Nephron progenitor cell (in vitro differentiated cells): Measurements from ENCODE around the gene CFAP77.

Source experiments
- DNase-seq: peaks from one replicate; pipeline ENCODE4 v3.0.0; 2021
- H3K27ac Mint-ChIP-seq: 2 replicates; pipeline ENCODE4 v1.8.0; 2021; ENCODE audit warnings: mild to moderate bottlenecking, moderate library complexity, mixed read lengths
- H3K27me3 Mint-ChIP-seq: 2 replicates; pipeline ENCODE4 v1.8.0; 2021; ENCODE audit warnings: mild to moderate bottlenecking, low read depth, mixed read lengths; ENCODE audit not compliant: poor library complexity
- H3K36me3 Mint-ChIP-seq: 2 replicates; pipeline ENCODE4 v1.8.0; 2021; ENCODE audit warnings: low read depth, mixed read lengths
- H3K4me1 Mint-ChIP-seq: 2 replicates; pipeline ENCODE4 v1.8.0; 2021; ENCODE audit warnings: mixed read lengths
- H3K4me3 Mint-ChIP-seq: 2 replicates; pipeline ENCODE4 v1.8.0; 2021; ENCODE audit warnings: mild to moderate bottlenecking, moderate library complexity, mixed read lengths
- H3K9me3 Mint-ChIP-seq: 2 replicates; pipeline ENCODE4 v1.8.0; 2021; ENCODE audit warnings: mild to moderate bottlenecking, moderate library complexity, mixed read lengths
- TF ChIP-seq, protein P1 (sequence below): fragments of 200-600 bp; sonication (generic); IDR thresholded peaks from 2 replicates; pipeline ENCODE4 v1.5.0; 2021; ENCODE audit warnings: antibody characterized with exemption

The CFAP77 gene

DNA sequence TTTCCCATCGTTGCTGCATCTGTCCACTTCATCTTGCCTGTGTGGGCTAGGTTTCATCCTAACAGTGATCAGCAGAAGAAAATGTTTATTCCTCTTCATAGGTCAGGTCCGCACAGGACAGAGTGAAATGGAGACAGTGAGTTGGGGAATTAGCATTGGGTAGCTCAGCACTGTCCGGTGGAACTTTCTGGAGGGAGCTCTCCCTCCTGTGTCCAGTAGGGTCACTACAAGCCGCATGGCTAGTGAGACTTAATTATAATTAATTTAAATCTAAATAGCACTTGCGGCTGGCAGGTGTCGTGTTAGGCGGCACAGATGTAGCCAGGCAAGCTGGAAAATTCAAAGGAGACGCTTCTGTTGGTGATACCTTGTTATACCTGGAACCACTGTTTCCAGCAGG, 48.4 kb downstream of the CFAP77 start:
- Mint-ChIP-seq H3K27me3 (peaks cover 3% of the 10 kb centered on the region), H3K9me3 (no peaks in the 10 kb centered on the region), H3K27ac (no peak overlapping the region), H3K4me1 (peaks cover 53% of the 10 kb centered on the region), H3K4me3 (peak overlapping the region; percentile 56), H3K36me3 (no peaks in the 10 kb centered on the region)
- DNase-seq, result no peak
- TF ChIP-seq, protein P1, sequence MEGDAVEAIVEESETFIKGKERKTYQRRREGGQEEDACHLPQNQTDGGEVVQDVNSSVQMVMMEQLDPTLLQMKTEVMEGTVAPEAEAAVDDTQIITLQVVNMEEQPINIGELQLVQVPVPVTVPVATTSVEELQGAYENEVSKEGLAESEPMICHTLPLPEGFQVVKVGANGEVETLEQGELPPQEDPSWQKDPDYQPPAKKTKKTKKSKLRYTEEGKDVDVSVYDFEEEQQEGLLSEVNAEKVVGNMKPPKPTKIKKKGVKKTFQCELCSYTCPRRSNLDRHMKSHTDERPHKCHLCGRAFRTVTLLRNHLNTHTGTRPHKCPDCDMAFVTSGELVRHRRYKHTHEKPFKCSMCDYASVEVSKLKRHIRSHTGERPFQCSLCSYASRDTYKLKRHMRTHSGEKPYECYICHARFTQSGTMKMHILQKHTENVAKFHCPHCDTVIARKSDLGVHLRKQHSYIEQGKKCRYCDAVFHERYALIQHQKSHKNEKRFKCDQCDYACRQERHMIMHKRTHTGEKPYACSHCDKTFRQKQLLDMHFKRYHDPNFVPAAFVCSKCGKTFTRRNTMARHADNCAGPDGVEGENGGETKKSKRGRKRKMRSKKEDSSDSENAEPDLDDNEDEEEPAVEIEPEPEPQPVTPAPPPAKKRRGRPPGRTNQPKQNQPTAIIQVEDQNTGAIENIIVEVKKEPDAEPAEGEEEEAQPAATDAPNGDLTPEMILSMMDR, result no peak

DNA sequence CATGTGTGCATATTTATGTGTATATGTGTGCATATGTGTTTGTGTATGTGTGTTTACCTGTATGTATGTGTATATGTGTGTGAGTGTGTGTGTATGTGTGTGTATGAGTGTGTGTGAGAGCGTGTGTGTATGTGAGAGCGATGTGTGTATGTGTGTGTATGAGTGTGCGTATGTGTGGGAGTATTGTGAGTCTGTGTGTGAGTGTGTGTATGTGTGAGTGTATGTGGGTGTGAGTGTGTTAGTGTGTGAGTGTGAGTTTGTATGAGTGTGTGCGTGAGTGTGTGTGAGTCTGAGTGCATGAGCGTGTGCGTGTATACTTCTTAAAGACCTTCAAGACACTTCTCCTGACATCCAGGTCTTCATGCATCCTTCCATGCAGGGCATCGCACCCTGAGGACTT, 49.6 kb downstream of the CFAP77 start:
- Mint-ChIP-seq H3K27me3 (peaks cover 3% of the 10 kb centered on the region), H3K27ac (no peak overlapping the region), H3K4me1 (peaks cover 64% of the 10 kb centered on the region), H3K4me3 (no peak overlapping the region), H3K36me3 (no peaks in the 10 kb centered on the region), H3K9me3 (no peaks in the 10 kb centered on the region)
- TF ChIP-seq, protein P1, result no peak
- no peak for DNase-seq

- peaks cover 5% of the 10 kb centered on the region for H3K27me3 Mint-ChIP-seq
- no peak for DNase-seq
- H3K36me3 Mint-ChIP-seq, result no peaks in the 10 kb centered on the region
- TF ChIP-seq, protein P1, result no peak
- H3K27ac Mint-ChIP-seq, result no peak overlapping the region
- no peaks in the 10 kb centered on the region for H3K9me3 Mint-ChIP-seq
- peaks cover 66% of the 10 kb centered on the region for H3K4me1 Mint-ChIP-seq
- no peak overlapping the region for H3K4me3 Mint-ChIP-seq
Observed at GRCh38 chr9:132460240-132460639, 50.2 kb downstream of the CFAP77 start.

DNA sequence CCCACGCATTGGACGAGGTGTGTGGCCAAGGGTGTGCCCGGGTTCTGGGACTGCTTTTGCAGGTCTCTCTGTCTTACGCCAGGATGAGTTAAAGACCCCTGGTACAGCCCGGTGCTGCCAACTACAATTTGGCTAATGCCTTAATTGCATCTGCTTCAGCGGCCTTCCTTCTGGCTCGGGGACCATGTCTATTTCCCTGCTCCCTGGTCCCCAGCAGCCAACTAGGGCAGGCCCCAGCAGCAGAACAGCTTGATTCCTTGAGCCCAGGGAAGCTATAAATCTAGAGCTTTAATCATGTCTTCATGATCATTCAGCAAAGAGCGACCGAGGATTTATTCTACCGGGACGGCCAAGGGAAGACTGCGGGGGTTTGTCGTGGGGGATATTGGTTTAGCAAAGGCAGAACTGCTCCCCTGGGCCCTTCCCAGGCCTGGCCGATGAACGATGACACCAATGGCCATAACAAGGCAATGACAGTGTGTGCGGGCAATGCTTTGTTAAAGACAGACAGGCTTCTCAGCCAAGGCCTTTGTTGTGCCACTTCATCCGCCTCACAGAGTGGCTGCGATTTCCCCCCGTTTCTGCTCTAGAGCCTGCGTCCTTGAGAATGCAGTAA, 51.4 kb downstream of the CFAP77 start:
- H3K9me3 Mint-ChIP-seq, result no peaks in the 10 kb centered on the region
- peak overlapping the region; percentile 94 for H3K27ac Mint-ChIP-seq
- peak; percentile 56 for DNase-seq
- no peaks in the 10 kb centered on the region for H3K36me3 Mint-ChIP-seq
- H3K27me3 Mint-ChIP-seq, result peaks cover 5% of the 10 kb centered on the region
- H3K4me1 Mint-ChIP-seq, result peaks cover 72% of the 10 kb centered on the region
- H3K4me3 Mint-ChIP-seq, result peak overlapping the region; percentile 24
- TF ChIP-seq, protein P1, result no peak

DNA sequence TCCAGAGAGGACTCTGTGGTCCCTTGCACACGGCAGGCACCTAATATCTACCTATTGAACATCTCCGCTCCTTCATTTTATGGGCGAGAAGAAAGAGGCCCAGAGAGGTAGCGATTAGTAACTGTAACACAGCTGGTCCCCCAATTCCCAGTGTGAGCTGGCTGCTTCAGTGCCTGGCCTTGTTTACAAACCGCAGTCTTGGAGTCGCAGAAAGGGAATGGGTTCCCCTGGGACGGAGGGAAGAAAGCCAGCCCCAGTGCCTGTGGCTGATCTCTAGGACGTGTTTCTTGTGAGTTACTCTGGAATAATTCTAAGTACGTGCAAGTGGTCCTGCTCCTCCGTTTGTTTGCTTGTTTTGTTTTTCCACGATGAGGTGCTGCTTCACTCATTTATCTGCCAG, 52.0 kb downstream of the CFAP77 start:
- DNase-seq, result peak; percentile 19
- TF ChIP-seq, protein P1, result no peak
- Mint-ChIP-seq H3K27me3 (peaks cover 5% of the 10 kb centered on the region), H3K4me3 (no peak overlapping the region), H3K36me3 (no peaks in the 10 kb centered on the region), H3K27ac (peak overlapping the region; percentile 94), H3K9me3 (no peaks in the 10 kb centered on the region), H3K4me1 (peaks cover 67% of the 10 kb centered on the region)

- Mint-ChIP-seq H3K4me1 (peaks cover 60% of the 10 kb centered on the region), H3K9me3 (peaks cover 10% of the 10 kb centered on the region), H3K4me3 (no peak overlapping the region), H3K27me3 (peaks cover 5% of the 10 kb centered on the region), H3K36me3 (peaks cover 4% of the 10 kb centered on the region), H3K27ac (no peak overlapping the region)
- DNase-seq, result no peak
- TF ChIP-seq, protein P1, result no peak
Observed at GRCh38 chr9:132464547-132464946, 54.5 kb downstream of the CFAP77 start.
